AG09319 (cell line): Measurements from ENCODE around the gene RNASE7.

ENCODE experiments used
- DNase-seq: peaks from one replicate; pipeline ENCODE4 v3.0.0-alpha.2; 2010; ENCODE audit warnings: low read depth; ENCODE audit errors: extremely low read depth
- TF ChIP-seq, protein P1 (sequence below): IDR thresholded peaks from 2 replicates; pipeline ENCODE4 v1.5.1; 2011; ENCODE audit warnings: low read depth, mild to moderate bottlenecking, inconsistent platforms, low read length, moderate library complexity

The RNASE7 gene

DNA sequence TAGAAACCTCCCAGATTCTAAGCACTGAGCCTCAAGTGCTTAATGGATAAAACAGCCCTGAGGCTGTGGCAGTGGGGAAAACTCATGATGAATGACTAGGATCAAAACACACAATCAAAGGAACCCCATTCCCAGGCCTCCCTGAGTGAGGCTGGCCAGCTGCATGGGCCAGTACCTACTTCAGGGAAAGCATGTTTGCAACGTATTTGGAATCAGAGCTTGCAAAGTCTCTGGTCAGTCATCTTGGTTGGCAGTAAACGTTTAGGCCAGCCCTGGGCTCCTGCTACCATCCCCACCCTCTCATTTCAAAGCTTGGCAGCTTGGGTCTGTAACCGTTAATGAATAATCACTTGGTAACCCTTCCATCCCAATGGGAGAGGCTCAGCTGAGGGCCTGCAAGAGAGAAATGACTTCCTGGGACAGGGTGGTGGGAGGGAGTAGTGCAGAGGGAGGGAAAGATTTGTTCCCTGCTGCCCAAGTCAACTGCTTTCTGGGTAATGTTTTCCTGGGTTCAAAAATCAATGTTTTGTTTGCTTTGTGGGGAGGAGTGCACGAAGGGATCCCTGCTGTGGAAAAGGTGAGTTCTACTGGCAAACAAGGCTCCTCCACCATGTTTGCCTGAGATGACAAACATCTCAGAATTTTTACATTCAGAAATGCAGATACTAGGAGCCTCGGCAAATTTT is 13.4 kb downstream of the RNASE7 start:
- DNase-seq: no peak
- TF ChIP-seq, protein P1, sequence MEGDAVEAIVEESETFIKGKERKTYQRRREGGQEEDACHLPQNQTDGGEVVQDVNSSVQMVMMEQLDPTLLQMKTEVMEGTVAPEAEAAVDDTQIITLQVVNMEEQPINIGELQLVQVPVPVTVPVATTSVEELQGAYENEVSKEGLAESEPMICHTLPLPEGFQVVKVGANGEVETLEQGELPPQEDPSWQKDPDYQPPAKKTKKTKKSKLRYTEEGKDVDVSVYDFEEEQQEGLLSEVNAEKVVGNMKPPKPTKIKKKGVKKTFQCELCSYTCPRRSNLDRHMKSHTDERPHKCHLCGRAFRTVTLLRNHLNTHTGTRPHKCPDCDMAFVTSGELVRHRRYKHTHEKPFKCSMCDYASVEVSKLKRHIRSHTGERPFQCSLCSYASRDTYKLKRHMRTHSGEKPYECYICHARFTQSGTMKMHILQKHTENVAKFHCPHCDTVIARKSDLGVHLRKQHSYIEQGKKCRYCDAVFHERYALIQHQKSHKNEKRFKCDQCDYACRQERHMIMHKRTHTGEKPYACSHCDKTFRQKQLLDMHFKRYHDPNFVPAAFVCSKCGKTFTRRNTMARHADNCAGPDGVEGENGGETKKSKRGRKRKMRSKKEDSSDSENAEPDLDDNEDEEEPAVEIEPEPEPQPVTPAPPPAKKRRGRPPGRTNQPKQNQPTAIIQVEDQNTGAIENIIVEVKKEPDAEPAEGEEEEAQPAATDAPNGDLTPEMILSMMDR: no peak

DNA sequence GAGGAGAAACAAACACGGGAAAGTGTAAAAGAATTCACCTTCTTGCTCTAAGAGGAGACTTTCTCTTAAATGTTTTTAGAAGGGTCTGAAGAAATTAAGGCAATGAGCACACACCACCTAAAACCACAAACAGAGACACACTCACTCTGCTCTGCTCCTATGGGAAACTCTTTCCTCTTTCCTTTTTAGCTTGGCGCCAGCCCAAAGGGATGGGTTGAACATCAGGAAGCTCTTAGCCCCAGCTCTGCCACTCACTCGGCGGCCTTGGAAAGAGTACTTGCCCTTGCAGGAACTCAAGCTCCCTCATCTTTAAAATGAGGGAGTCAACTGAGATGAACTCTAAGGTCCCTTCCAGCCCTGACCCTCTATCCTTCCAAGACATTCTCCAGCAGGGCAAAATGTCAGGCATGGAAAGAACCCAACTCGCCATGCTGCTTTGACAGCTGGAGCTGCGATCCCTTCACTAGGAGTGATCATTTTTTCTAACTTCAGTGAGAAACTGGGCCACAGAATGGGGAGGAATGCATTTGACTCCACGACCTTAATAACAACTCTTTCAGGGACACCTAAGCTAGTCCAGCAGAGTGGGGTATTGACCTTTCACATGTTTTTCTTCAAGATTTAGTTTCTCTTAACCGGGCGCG is 14.5 kb downstream of the RNASE7 start:
- TF ChIP-seq, protein P1: no peak
- DNase-seq: no peak

DNA sequence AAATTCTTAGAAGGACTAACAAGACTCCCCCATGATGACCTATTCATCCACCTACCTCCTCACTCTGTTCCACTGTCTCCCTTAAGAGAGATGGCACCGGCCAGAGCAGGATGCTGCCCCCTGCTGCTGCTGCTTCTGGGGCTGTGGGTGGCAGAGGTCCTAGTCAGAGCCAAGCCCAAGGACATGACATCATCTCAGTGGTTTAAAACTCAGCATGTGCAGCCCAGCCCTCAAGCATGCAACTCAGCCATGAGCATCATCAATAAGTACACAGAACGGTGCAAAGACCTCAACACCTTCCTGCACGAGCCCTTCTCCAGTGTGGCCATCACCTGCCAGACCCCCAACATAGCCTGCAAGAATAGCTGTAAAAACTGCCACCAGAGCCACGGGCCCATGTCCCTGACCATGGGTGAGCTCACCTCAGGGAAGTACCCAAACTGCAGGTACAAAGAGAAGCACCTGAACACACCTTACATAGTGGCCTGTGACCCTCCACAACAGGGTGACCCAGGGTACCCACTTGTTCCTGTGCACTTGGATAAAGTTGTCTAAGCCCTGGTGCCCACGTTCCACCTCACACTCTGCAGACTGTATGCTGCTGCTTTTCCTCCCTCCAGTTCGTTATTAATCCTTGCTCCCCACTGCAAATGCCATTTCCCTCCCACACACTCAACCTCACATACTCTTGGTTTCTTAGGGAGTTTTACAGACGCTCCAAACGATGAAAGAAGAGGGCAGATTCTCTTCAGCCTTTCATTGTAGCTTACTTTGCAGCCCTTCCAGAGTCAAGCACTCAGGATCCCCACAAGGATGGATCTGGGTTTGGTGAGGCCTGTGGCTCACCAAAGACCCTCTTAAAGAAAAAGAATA is 15.9 kb downstream of the RNASE7 start, which contains the start of gene RNASE8:
Gene RNASE8 (plus strand): TSS at position 20 of the 873 bp plus-strand sequence. CDS start 71 bp downstream, at position 91.
- TF ChIP-seq, protein P1: peak; percentile 8
- DNase-seq: no peak

DNA sequence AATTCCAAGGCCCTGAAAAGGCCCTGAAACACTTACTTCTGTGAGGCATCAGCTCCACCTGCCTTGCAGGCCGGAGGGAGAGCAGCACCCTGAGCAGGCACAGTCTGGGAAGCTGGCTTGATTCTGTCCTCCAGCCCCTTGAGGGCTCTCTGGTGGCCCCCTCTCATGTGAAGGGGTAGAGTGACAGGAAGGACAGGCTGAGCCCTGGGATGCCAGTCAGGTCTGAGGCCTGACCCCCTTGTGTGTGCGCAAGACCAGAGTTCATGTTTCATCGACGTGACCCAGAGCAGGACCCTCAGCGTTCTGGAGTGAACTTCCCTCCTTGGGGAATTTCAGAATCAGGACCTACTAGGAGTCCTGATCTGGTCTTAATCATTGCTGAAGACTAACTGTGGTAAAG is 16.7 kb downstream of the RNASE7 start:
- TF ChIP-seq, protein P1: no peak
- DNase-seq: no peak

DNA sequence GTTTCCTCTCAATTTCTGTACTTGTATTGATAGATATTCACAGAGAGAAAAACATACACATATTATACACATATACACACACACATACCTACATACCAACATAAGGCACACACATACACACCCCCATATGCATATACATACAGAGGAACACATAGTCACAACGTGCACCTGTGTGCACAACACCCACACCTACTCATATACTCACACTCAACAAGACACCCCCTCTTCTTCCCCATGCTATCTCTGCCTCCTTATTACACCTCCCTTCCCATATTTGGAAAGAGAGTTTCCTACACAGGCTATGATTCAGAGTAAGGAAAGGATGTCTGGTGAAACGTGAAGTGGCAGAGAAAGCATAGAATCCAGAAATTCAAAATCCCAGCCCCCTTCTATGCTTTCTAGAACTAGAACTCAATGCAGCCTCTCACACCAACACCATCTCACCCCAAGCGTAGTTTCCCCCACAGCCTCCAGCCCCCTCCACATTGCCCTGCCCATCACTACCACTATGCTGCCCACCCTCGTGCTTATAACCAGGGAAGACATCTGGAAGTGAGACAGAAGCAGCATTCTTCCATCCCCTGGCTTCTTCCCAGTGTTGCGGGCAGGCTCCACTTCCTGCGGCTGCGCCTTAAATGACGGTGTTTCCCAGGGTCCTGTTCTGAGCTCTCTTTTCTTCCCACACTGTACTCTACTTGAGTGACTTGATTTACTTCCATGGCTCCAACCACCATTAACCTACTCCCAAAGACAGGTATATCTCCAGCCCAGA is 17.9 kb downstream of the RNASE7 start:
- TF ChIP-seq, protein P1: no peak
- no peak for DNase-seq

DNA sequence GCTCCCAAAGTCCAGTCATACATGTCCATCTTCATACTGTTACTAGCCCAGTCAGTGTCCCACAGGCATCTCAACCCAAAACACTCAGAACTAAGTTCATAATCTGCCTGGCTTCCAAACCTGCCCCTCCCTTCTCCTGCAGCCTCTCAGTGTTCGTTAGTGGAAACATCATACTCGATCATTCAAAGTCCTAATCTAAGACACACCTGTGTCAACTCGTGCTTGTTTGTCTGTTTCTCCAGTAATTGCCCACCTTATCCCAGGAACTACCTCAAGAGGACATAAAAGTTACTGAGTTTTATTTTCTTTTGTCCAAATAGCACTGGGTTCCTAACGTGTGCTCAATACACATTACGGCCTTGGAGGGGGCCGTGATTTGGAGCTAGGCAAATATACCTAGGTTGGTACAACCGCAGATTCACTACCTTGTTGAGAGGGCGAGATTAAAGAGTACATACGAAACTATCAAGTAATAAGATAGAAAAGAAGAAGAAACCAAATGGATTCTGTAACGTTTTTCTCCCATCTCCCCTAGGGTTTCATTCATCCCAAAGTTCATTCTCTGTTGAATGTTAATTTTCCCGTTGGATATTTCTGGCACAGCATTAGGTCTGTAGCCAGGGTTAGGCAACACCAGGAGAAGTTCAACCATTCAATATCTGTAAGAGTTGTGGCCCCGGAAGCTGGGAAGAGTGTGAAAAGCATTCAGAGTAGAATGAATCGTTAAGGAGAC is 18.6 kb downstream of the RNASE7 start:
- no peak for DNase-seq
- TF ChIP-seq, protein P1: no peak
